ENCODE measurements around the gene NSRP1.
A peak's percentile ranks its signal among the peaks of the same experiment; 100 is the strongest.
"Not testable (repeated sequence)": the region's sequence is repeated elsewhere in the genome, so short reads cannot be mapped to it uniquely, and the experiment has no call there.

The NSRP1 gene

DNA sequence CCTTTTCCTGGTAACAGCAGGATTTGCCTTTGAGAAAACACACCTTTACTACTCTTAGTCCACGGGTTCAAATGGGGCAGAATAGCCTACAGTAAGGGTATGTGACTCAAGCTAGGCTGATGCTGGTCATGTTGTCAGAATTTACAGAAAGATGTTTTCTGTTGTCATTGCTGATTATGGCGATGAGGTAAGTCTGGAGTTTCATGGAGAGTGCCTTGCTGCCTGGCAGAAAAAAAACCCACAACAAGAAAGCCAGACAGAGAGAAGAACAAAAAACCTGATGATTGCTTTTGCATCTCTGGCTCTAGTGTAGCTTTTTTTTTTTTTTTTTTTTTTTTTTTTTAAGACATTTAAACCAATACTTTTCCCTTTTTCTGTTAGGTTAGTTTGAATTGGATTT lies 71.0 kb downstream of the NSRP1 start:
- no peak for ATAC-seq
- no peak for DNase-seq

DNA sequence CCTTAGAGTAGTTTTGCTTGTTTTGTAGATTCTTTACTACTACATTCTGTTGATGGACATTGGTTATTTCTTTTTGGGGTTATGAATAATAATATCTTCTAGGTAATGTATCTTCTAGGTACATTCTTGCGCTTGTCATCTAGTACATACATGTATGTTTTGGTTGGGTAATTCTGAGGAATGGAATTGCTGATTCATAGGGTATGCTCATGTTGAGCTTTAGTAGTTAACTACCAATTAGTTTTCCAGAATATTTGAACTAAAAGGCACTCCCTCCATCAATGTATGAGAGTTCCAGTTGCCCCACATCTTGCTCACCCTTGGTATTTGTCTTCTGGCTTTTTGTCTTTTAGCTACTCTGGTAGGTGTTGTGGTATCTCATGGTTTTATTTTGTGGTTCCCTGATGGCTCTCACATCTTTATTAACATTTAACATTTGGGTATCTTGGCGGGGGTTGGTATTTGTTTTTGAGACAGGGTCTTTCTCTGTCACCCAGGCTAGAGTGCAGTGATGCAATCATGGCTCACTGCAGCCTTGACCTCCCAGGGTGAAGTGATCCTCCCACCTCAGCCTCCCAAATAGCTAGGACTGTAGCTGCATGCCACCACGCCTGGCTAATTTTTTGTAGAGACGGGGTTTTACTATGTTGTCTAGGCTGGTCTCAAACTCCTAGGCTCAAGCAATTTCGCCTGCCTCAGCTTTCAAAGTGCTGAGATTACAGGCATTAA lies 71.8 kb downstream of the NSRP1 start:
- ATAC-seq (no peak), DNase-seq (no peak)

DNA sequence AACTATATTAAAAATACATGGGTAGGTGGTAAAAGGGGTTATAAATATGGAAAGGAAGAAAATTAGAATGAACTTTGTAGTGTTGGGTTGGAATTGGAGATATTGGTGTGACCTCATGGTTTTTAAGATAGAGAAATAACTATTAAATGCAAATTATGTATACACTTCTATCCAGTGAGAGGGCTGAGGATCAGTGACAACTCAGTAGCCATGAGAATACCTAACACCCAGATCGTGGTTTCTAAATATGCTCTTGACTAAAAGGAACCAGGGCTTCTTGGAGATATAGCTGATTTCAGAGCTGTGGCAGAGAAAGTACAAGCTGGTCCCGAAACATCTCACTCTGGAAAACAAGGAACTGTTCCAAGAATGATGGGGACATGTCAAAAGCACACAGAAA lies 74.5 kb downstream of the NSRP1 start:
- ATAC-seq = no peak

DNA sequence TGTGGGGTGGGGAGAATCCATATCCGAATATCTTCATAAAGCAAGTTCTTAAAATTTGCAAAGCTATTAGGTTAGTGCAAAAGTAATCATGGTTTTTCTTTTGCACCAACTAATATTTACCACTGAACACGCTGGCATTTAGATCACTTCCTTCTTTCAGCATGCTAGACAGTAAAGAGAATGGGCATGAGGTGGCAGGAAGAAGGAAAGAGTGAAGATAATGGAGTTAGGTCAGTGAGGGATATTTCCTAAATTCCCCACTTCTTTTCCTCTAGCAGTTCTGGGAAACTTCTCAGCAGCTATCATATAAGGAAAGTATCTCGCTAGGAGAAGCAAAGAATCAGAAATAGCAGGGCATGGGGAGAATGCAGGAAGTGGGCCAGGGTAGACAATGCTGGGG lies 79.9 kb downstream of the NSRP1 start:
- no peak for DNase-seq
- no peak for ATAC-seq

More for the DNA sequence above, 74.5 kb downstream of the NSRP1 start:
- no peak for DNase-seq

DNA sequence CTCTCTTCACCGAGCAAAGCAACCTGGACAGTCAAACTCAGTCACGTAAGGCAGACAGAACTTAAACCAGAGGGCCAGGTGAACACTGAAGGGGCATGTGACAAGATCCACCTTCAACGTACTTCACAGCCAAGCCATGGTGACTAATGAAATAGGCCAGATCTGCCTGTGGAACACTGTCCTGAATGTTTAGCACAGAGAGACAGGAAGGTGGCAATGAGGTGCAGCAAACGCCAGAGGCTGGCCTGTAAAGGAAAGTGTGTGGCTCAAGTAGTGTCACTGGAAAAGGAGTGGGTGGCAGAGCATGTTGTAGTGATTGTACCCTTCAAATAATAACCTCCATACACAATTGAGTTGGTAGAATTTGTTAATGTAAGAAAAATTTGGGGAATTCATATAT lies 80.8 kb downstream of the NSRP1 start:
- ATAC-seq = no peak
- no peak for DNase-seq

DNA sequence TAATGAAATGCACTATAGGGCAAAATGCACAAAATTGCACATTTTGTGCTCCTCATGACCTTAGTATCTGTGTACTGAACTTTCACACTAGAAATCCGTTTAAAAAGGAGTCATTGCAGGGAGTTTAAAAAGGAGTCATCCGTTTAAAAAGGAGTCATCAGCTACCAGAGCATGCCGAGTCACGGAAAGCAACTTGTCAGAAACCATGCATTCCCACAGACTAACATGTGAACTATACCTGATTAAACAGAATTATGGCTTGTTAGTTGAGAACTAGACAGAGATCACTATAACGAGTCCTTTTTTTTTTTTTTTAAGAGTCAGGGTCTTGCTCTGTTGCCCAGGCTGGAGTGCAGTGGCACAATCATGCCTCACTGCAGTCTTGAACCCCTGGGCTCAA lies 83.0 kb downstream of the NSRP1 start:
- DNase-seq = no peak
- no peak for ATAC-seq

DNA sequence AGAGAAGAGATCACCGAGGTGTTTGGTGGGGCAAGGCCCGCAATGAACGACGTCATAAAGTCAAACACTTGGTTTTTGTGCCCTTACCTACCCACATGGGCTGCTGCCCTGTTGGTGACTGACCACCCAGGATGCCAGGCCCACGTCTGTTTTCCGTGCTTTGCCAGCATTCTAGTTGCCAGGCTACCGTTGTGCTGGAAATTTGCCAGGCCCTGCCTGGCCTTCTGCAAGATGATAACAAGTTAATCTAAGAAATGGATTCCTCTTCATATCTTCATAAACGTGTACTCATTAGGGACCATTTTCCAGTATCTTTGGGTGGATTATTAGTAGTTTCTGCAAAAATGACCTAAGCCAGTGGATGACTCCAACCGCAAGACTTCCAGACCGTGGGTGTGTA lies 83.5 kb downstream of the NSRP1 start:
- ATAC-seq = no peak
- no peak for DNase-seq

DNA sequence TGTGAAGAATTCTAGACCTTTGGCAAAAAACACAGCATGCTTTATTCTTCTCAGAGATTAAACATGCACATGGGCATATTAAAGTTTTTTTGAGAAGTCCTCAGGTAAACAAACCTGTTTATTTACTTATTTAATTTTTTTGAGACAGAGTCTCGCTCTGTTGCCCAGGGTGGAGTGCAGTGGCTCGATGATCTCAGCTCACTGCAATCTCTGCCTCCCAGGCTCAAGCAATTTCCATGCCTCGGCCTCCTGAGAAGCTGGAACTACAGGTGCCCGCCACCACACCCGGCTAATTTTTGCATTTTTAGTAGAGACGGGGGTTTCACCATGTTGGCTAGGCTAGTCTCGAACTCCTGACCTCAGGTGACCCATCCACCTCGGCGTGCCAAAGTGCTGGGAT lies 84.0 kb downstream of the NSRP1 start:
- ATAC-seq, DNase-seq: not testable (repeated sequence)

DNA sequence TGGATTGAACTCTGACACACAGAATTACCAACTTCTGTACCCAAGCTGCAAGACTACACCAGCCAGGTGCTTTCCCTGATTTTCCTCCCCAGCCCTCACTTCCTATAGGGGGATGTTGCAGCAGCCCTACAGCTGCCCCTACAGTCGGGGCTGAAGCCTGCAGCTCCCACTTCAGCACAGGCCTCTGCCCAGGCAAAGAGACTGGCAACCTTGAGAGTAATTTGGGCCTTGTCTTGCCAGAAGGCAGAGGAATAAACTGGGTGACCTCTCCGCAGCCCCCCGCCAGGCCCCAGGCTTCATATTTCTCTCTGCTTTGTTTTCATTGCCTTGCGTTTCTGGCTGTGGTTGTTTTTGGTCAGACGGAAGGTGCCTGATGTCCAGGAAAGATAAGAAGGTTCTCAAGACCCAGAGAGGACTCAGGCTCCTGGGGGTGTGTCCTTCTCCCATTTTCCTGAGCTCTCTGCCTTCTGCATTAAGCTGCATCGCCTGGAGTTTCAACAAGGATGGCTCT lies 86.9 kb downstream of the NSRP1 start:
- DNase-seq (no peak), ATAC-seq (no peak)

DNA sequence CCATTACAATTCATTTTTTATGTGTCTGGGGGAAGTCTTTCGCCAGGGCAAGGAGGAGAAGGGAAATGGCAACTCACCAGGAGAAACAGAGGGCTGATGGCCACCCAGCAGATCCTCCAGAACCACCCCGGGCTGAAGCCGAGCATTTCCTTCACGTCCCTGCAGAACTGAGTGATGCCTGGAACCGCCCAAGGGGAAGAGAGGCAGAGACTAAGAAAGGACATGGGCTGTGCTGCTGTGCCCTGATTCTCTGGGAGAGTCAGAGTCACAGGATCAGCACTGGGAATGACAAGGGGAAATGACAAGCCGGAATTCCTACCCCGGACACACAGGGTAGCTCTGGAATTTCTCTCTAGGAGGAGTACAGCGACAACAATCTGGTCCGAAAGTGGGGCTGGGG lies 91.0 kb downstream of the NSRP1 start:
- no peak for DNase-seq
- ATAC-seq = no peak

DNA sequence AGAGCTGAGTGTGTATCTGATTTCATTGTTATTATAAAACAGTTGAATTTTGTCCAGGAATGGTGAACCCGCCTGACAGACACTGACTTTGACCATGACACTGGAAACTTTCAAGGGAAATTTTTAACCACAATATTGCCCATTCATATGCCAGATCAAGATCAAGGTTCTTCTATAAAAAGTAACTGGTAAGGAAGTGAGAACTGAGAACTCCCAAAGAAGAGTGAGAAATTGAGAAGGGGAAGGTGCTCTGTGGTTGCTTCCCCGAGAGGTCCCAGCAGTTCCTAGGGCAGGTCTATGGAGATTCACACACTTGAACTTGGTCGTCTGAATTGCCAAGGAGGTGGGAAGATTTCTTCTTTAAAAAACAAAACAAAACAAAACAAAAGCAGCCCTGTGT lies 91.6 kb downstream of the NSRP1 start:
- DNase-seq (no peak), ATAC-seq (no peak)

DNA sequence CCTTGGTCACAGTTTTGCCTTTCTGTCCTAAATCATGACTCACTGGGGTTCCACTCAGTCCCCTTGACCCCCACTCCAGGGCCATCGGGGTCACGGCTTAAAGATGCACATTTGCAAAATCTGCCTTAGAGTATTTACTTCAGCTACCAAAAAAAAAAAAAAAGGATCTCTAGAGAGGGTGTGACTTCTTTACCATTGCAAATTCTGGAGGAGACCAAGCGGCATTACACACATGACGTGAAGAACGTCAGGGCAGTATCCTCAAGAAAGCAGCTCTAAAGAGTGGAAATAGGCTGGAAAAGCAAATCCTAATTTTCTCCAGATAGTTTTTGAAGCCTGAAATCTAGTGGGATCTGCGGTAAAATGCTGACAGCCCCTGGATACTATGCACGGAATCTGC lies 93.3 kb downstream of the NSRP1 start:
- no peak for DNase-seq
- ATAC-seq = no peak

DNA sequence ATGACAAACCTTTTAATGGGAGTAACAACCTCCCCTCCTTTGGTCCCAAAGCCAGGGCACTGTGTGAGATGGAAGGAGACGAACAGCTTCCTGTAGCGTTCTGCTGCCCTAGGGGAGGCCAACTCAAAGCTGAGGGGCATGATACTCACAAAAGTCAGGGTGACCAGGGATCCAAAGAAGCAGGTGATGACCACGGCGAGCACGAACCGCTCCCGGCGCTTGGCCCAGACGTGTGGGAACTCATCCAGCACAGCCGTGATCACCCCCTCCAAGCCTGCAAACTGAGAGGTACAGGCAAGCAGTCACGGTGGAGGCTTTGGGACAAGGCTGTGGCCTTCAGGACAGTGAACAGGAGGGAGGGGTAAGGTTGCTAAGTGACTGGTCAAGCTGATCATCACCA lies 93.8 kb downstream of the NSRP1 start:
- no peak for ATAC-seq
- DNase-seq = no peak

DNA sequence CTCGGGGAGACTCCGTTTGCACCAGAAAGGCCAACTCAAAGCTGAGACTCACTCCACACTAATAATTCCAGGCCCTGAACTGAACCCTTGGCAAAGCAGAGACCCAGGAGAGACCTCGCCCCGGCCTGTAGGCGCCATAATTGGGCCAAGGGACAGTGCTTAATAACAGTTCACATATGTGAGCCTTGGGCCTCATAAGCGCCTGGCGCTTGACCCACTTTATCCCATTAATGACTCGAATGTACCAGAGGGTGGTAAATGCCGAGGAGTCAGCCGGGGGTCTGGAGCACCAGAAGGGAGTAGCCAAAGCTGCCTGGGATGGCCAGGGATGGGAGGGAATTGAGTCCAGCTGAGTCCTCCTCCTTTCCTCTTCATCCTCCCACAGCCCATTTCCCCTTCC lies 94.3 kb downstream of the NSRP1 start:
- DNase-seq (no peak), ATAC-seq (no peak)

DNA sequence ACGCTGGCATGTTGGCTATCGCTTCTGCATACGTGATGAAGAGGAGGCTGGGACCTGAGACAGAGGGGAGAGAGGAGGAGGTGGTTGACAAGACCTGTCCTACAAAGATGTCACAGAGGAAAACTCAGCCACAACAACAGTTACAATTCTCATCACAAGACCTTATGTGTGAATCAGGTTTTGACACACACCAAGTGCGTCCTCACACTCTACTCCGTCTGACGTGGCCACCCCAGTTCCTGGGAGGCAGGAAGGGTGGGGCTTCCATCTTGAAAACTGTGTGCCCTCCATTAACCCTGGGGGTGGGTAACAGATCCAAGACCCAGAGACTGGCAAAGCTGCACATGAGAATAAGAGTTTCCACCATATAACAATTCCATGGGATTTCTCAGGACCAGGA lies 94.8 kb downstream of the NSRP1 start:
- ATAC-seq = no peak
- no peak for DNase-seq

DNA sequence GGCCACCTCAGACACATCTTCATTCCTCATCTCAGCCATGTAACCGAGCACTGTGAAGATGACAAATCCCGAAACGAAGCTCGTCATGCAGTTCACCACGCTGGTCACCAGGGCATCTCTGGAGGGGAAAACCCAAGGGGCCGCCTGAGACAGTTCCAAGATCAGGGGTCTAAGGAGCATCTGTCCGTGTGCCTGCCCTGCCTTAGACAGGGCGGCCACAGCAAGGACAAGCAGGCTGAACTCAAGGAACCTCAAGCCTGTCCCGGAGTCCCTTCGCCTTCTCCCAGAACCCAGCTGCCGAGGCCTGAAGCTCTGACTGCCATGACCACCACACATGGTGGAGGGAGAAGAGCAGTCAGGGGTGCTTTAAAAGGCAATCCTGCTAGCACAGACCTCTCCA lies 96.1 kb downstream of the NSRP1 start:
- peak; percentile 49 for ATAC-seq
- no peak for DNase-seq

DNA sequence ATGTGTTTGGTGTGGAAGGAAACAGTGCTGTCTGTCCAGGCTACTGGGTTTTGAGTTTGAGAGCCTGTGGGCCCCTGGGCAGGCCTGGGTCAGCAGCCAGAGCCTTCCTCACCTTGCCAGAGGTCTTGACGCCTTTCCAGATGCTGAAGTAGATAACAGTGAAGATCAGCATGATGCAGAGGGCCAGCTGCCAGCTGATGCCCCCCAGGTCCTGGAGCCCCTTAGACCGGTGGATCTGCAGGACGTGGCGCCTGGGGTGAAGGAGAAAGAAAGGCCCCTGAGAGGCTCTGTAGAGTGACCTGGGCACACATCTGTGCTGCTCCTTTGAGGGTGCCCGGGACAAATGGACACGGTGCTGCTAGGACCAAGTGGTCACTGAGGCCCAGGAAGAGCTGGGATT lies 100.4 kb downstream of the NSRP1 start:
- DNase-seq (no peak), ATAC-seq (no peak)

DNA sequence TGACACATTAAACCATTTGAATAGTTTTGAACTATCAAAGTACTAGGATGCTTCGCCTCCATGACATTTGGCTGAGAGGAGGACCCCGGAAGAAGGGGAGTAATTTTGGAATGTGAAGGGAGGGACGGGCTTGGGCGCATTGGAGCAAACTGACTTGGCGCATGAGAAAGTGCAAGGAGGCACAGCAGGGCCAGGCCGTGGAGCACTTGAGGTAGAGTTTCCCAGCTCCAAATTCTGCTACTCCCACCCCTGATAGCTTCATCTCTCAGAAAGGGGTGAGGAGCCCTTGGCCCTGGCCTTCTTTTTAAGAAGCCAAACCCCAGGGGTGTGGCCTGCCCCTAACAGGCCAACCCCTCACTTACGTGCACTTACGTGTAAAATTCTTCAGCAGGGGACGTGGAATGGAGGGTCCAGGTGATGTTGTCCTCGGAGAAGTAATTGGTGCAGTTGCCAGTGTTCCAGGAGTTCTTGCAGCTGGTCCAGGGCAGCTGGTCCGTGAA lies 101.2 kb downstream of the NSRP1 start:
- no peak for ATAC-seq
- no peak for DNase-seq

DNA sequence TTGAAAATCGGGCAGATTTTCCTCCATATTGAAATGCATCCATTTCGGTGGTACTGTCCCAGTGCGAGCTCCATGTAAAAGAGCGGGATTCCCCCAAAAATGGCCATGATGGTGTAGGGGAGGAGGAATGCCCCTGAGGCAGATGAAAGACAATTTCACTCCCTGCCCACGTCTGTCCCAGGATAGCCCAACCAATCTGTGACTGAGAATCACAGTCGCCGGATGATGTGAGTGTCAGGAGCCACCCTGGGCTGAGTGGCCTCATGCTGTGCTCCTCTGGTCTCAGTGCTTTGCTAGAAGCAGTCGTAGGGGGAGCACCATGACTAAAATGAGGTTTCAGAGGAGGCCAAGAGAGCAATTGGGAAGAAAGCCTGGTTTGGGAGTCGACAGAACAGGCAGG lies 102.2 kb downstream of the NSRP1 start:
- ATAC-seq = no peak

DNA sequence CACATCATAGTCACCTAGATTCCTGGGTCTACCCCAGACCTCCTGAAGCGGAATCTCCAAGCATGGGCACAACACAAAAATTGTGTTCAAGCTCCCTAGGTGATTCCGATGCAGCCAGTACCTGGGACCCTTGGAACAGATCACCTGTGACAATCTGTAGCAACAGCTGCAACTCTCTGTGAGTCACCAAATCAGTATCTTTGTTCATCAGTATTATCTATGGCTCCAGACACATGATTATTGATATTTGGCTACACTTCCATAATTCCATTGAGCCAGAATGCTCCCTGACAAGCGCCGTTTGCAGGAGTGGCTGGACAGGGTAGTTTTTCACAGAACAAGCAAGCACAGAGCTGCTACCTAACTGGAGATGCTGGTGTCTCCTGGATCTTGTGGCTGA lies 102.7 kb downstream of the NSRP1 start:
- no peak for DNase-seq
- no peak for ATAC-seq

More for the DNA sequence above, 102.2 kb downstream of the NSRP1 start:
- DNase-seq = no peak

DNA sequence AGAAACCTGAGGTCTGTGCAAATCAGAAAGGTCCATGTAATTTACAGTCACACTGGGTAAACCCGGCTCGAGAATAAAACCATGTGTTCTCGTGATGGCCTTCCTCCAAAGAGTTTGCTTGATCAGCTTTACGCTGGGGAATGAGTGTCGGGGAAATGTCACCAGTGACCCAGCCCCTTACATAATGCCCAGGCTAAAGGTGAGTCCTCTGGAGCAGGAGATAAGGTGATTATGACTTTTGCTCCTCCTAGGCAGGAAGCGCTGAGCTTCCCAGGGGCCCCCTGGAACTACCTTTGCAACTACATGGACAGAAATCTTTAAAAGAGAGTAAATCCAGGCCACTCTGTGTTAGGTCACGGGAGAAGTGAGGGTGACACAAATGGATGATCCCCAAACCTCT lies 103.2 kb downstream of the NSRP1 start:
- no peak for DNase-seq
- ATAC-seq = no peak

DNA sequence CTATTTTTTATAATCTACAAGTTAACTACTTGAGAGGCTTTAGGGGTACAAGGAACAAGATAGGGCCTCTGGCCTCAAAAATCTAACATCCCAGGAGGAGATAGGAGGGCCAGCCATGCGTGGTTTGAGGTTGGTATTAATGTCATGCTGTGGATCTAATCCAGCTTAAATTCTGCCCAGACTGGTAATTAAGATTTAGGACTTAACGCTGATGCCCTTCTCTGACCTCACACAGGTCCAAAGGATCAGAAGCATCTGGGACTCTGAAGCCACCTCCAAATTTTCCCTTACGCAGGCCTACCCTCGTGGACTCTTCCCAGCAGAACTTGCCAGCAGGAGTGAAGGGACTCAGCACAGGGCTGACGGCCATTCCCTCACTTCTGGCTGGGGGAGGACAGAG lies 103.8 kb downstream of the NSRP1 start:
- ATAC-seq (no peak), DNase-seq (no peak)

DNA sequence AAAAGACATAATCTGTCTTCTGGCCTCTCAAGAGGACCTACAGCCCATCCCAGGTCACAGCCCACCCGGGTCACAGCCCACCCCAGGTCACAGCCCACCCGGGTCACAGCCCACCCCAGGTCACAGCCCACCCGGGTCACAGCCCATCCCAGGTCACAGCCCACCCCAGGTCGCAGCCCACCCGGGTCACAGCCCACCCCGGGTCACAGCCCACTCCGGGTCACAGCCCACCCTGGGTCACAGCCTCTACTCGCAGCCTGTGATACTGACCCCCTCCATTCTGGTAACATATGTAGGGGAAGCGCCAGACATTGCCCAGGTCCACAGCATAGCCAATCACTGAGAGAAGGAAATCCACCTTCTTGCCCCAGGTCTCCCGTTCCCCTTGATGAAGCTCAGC lies 104.7 kb downstream of the NSRP1 start:
- DNase-seq (no peak), ATAC-seq (no peak)

DNA sequence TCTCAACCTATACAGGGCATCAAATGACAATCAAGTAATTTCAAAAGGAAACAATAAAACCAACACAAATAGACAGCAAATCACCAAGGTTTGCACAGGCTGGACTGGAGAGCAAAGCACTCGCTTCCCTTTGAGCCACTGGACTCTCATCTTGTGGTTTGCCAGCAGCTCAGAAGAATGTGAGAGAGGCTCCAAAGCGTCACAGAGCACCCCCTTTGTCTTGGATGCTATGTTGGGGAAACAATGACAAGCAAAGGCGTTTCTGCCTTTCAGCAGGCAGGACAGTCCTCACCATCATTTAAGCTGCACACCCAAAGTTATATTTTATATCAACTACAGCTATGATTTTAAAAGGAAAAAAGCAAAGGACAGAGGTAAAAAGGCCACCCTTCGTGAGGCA lies 105.6 kb downstream of the NSRP1 start:
- no peak for ATAC-seq
- DNase-seq = no peak

Measured in stimulated activated naive CD8-positive, alpha-beta T cell treated with anti-CD3 and anti-CD28 coated beads, Interleukin-15, Interleukin-2, amounts not matched to agents 100 U/mL and 50 U/mL, for 24 hours (primary cell).